GM19468 (cell line): ENCODE results near the gene REC8.

Experiments used
- ATAC-seq: cut with Tn5 transposase; IDR thresholded peaks from one replicate; pipeline ENCODE4 v1.9.1; 2021; ENCODE audit warnings: mild to moderate bottlenecking, moderate library complexity, moderate number of reproducible peaks; ENCODE audit not compliant: unreplicated experiment; ENCODE audit errors: extremely low read depth

The REC8 gene

GRCh38 chr14:24138396-24139271 is 33.2 kb upstream of the REC8 start:
- ATAC-seq: no peak

GRCh38 chr14:24139272-24139934 is 32.5 kb upstream of the REC8 start:
- no peak for ATAC-seq

- ATAC-seq: peak; percentile 94
Measured at GRCh38 chr14:24141097-24141880, 30.6 kb upstream of the REC8 start, which contains the start of gene EMC9. EMC9 (minus strand) TSS chr14:24141591; CDS start chr14:24141304, 287 bp downstream.

- no peak for ATAC-seq
Measured at GRCh38 chr14:24143511-24143910, 28.4 kb upstream of the REC8 start.

GRCh38 chr14:24144451-24144850 is 27.4 kb upstream of the REC8 start:
- no peak for ATAC-seq

GRCh38 chr14:24145219-24145618 is 26.7 kb upstream of the REC8 start:
- no peak for ATAC-seq

- no peak for ATAC-seq
Measured at GRCh38 chr14:24145690-24146452, 26.0 kb upstream of the REC8 start.

- ATAC-seq: peak; percentile 42
Measured at GRCh38 chr14:24146453-24146977, 25.4 kb upstream of the REC8 start, which contains the start of gene PSME2. PSME2 (minus strand) TSS chr14:24146610; CDS start chr14:24146581, 29 bp downstream.

- ATAC-seq: peak; percentile 85
Measured at GRCh38 chr14:24146978-24147760, 24.7 kb upstream of the REC8 start, which contains the start of gene RNF31. RNF31 (plus strand) TSS chr14:24147498; CDS start chr14:24147699, 201 bp downstream.

GRCh38 chr14:24147761-24148428 is 24.0 kb upstream of the REC8 start:
- ATAC-seq: no peak

GRCh38 chr14:24149302-24149969 is 22.4 kb upstream of the REC8 start:
- no peak for ATAC-seq

GRCh38 chr14:24150061-24150460 is 21.8 kb upstream of the REC8 start:
- no peak for ATAC-seq

- no peak for ATAC-seq
Measured at GRCh38 chr14:24150567-24150966, 21.3 kb upstream of the REC8 start.

- ATAC-seq: no peak
Measured at GRCh38 chr14:24150993-24151392, 20.9 kb upstream of the REC8 start.

- ATAC-seq: no peak
Measured at GRCh38 chr14:24151404-24152080, 20.3 kb upstream of the REC8 start.

GRCh38 chr14:24155100-24155499 is 16.8 kb upstream of the REC8 start:
- ATAC-seq: no peak

- no peak for ATAC-seq
Measured at GRCh38 chr14:24156840-24157239, 15.0 kb upstream of the REC8 start.
